ENCODE results near the gene PLXNA4. TPM values are rescaled to one million over a fixed set of nuclear protein-coding genes. Genes with fewer than 3 reads are reported as not detected.

Gene PLXNA4
- total RNA-seq, 1 experiment from 2014 or later, result 0.81 TPM

- TF ChIP-seq STAT6 (CRISPR knock-in tag; conservative IDR thresholded peaks at IDR 0.05; ENCODE audit: low read depth) (no peak), ZBTB21 (CRISPR knock-in tag; IDR thresholded peaks at IDR 0.05; ENCODE audit: borderline replicate concordance) (no peak), IRF2 (CRISPR knock-in tag; IDR thresholded peaks at IDR 0.05; ENCODE audit: borderline replicate concordance, low read depth) (no peak), TCF7 (CRISPR knock-in tag; IDR thresholded peaks at IDR 0.05; ENCODE audit: low read depth) (no peak), ZNF416 (CRISPR knock-in tag; IDR thresholded peaks at IDR 0.05) (no peak)
Measured at GRCh38 chr7:132252793-132253100, 323.5 kb downstream of the PLXNA4 start (continued).

- peaks cover 4% of the 10 kb centered on the region for H3K36me3 Mint-ChIP-seq
- POLR2A ChIA-PET, result no interaction called here
- H3K4me3 Mint-ChIP-seq, result no peak overlapping the region
- peaks cover 11% of the 10 kb centered on the region for H3K9me3 Mint-ChIP-seq
- ATAC-seq (peak; percentile 52), DNase-seq (ENCODE audit: low spot score) (peak; percentile 25)
- TF ChIP-seq MXD4 (CRISPR knock-in tag; IDR thresholded peaks at IDR 0.05; ENCODE audit: borderline replicate concordance), result no peak
- TF ChIP-seq FOXK1 (CRISPR knock-in tag; IDR thresholded peaks at IDR 0.05), result no peak
- TF ChIP-seq E2F4 (CRISPR knock-in tag; IDR thresholded peaks at IDR 0.05; ENCODE audit: borderline replicate concordance, low read depth), result no peak
- no peak for TF ChIP-seq ZNF232 (CRISPR knock-in tag; IDR thresholded peaks at IDR 0.05)
- TF ChIP-seq ZNF425 (CRISPR knock-in tag; conservative IDR thresholded peaks at IDR 0.05), result no peak
- TF ChIP-seq CBFB (CRISPR knock-in tag; IDR thresholded peaks at IDR 0.05; ENCODE audit: low read depth), result no peak
- no peak for TF ChIP-seq NR2C2 (CRISPR knock-in tag; IDR thresholded peaks at IDR 0.05)
- TF ChIP-seq TEAD4 (CRISPR knock-in tag; IDR thresholded peaks at IDR 0.05), result no peak
- no peak for TF ChIP-seq GTF2I (CRISPR knock-in tag; conservative IDR thresholded peaks at IDR 0.05)
- peaks cover 2% of the 10 kb centered on the region; the same call in 1 of the 2 replicates for H3K27me3 Mint-ChIP-seq (ENCODE audit: low read depth)
- no peak overlapping the region for H3K27ac Mint-ChIP-seq
- CTCF ChIA-PET, result interaction anchor here (0.5 to 7.4 kb wide), 40 partner anchors 8 to 564 kb away, joined by 3 to 64 read pairs (median 4); no protein-coding TSS in a partner anchor
- H3K4me1 Mint-ChIP-seq, result peaks cover 30% of the 10 kb centered on the region
Measured at GRCh38 chr7:132251327-132251659, 325.0 kb downstream of the PLXNA4 start.

- no peak for ATAC-seq
- H3K9me3 Mint-ChIP-seq, result peaks cover 17% of the 10 kb centered on the region
- H3K27me3 Mint-ChIP-seq (ENCODE audit: low read depth), result peaks cover 2% of the 10 kb centered on the region; the same call in 1 of the 2 replicates
- TF ChIP-seq AR (CRISPR knock-in tag; IDR thresholded peaks at IDR 0.05) (no peak), NFATC4 (CRISPR knock-in tag; IDR thresholded peaks at IDR 0.05) (no peak), ERG (CRISPR knock-in tag; IDR thresholded peaks at IDR 0.05) (no peak), ELF4 (CRISPR knock-in tag; IDR thresholded peaks at IDR 0.05; ENCODE audit: low read depth) (no peak), IRF2 (CRISPR knock-in tag; IDR thresholded peaks at IDR 0.05; ENCODE audit: borderline replicate concordance, low read depth) (no peak), ATF2 (CRISPR knock-in tag; IDR thresholded peaks at IDR 0.05; ENCODE audit: borderline replicate concordance, low read depth) (no peak), CREB1 (CRISPR knock-in tag; IDR thresholded peaks at IDR 0.05) (no peak), TCF7 (CRISPR knock-in tag; IDR thresholded peaks at IDR 0.05; ENCODE audit: low read depth) (no peak), NFYB (CRISPR knock-in tag; conservative IDR thresholded peaks at IDR 0.05; ENCODE audit: low read depth) (no peak)
- POLR2A ChIA-PET, result no interaction called here
- no peak overlapping the region for H3K27ac Mint-ChIP-seq
- CTCF ChIA-PET, result interaction anchor here (0.5 to 7.4 kb wide), 18 partner anchors 7 to 561 kb away, joined by 3 to 64 read pairs (median 6); no protein-coding TSS in a partner anchor
- H3K4me1 Mint-ChIP-seq, result peaks cover 30% of the 10 kb centered on the region
- no peak for DNase-seq (ENCODE audit: low spot score)
- H3K36me3 Mint-ChIP-seq, result peaks cover 10% of the 10 kb centered on the region
- H3K4me3 Mint-ChIP-seq, result no peak overlapping the region
Measured at GRCh38 chr7:132250480-132251326, 325.6 kb downstream of the PLXNA4 start.

Measured in WTC11 (cell line).